GM03348 (cell line): ENCODE data around the gene DPYSL3.
A peak's percentile ranks its signal among the peaks of the same experiment; 100 is the strongest.

Source experiments
- DNase-seq: peaks from one replicate; pipeline ENCODE4 v3.0.0; 2012; ENCODE audit warnings: low spot score

Gene DPYSL3

GRCh38 chr5:147512659-147513379, 3.0 kb upstream of the DPYSL3 start:
- no peak for DNase-seq

GRCh38 chr5:147510885-147511284, 1.0 kb upstream of the DPYSL3 start:
- DNase-seq, result no peak

GRCh38 chr5:147509041-147509709, 693 bp downstream of the DPYSL3 start:
- DNase-seq, result peak; percentile 56

GRCh38 chr5:147508711-147509040, 1.2 kb downstream of the DPYSL3 start:
- no peak for DNase-seq

- peak; percentile 66 for DNase-seq
Measured at GRCh38 chr5:147507480-147508126, 2.3 kb downstream of the DPYSL3 start.

GRCh38 chr5:147504535-147504934, 5.3 kb downstream of the DPYSL3 start:
- DNase-seq, result no peak

GRCh38 chr5:147504011-147504410, 5.9 kb downstream of the DPYSL3 start:
- peak; percentile 62 for DNase-seq

GRCh38 chr5:147490989-147491388, 18.9 kb downstream of the DPYSL3 start:
- DNase-seq, result no peak

GRCh38 chr5:147487031-147487750, 22.7 kb downstream of the DPYSL3 start:
- DNase-seq, result no peak

GRCh38 chr5:147485814-147486213, 24.1 kb downstream of the DPYSL3 start:
- no peak for DNase-seq

- DNase-seq, result peak; percentile 50
Measured at GRCh38 chr5:147485046-147485445, 24.8 kb downstream of the DPYSL3 start.

GRCh38 chr5:147484708-147485020, 25.2 kb downstream of the DPYSL3 start:
- no peak for DNase-seq

GRCh38 chr5:147483961-147484707, 25.7 kb downstream of the DPYSL3 start:
- peak; percentile 84 for DNase-seq

GRCh38 chr5:147483188-147483790, 26.6 kb downstream of the DPYSL3 start:
- DNase-seq, result no peak

- no peak for DNase-seq
Measured at GRCh38 chr5:147482706-147483180, 27.1 kb downstream of the DPYSL3 start.

- peak; percentile 44 for DNase-seq
Measured at GRCh38 chr5:147481874-147482705, 27.8 kb downstream of the DPYSL3 start.

GRCh38 chr5:147481376-147481775, 28.5 kb downstream of the DPYSL3 start:
- DNase-seq, result peak; percentile 25

- DNase-seq, result peak; percentile 43
Measured at GRCh38 chr5:147479949-147480348, 29.9 kb downstream of the DPYSL3 start.

GRCh38 chr5:147479444-147479843, 30.4 kb downstream of the DPYSL3 start:
- DNase-seq, result peak; percentile 31

- DNase-seq, result no peak
Measured at GRCh38 chr5:147474140-147474539, 35.7 kb downstream of the DPYSL3 start.
